ENCODE measurements around the gene CALML5.

Gene CALML5

GRCh38 chr10:5518143-5518542 is 18.8 kb upstream of the CALML5 start:
- Histone ChIP-seq H3K79me2 (ENCODE audit: control insufficient read depth, low read length) (no peaks in the 10 kb centered on the region), H3K4me2 (ENCODE audit: low read length) (no peak overlapping the region), H3K4me3 (ENCODE audit: low read length) (no peak overlapping the region), H3K9me3 (ENCODE audit: control insufficient read depth, insufficient read depth, low read length) (no peaks in the 10 kb centered on the region), H3K27ac (ENCODE audit: low read depth, low read length) (no peak overlapping the region), H3K27me3 (ENCODE audit: control insufficient read depth, low read length) (peaks cover 13% of the 10 kb centered on the region; the same call in 1 of the 2 replicates), H3F3A (ENCODE audit: control insufficient read depth, insufficient read depth) (no peaks in the 10 kb centered on the region), H3K4me1 (ENCODE audit: control insufficient read depth, low read length) (no peaks in the 10 kb centered on the region), H3K9me2 (replicated peaks; ENCODE audit: control insufficient read depth, low read length) (no peaks in the 10 kb centered on the region), H3K36me3 (ENCODE audit: control insufficient read depth, low read length) (no peaks in the 10 kb centered on the region), H4K20me1 (ENCODE audit: control insufficient read depth, insufficient read depth, low read depth, low read length) (no peaks in the 10 kb centered on the region)
- TF ChIP-seq EZH2phosphoT487 (IDR thresholded peaks at IDR 0.05; ENCODE audit: borderline replicate concordance, low read length) = no peak
- TF ChIP-seq CTCF (IDR thresholded peaks at IDR 0.05; ENCODE audit: low read depth, low read length, poor library complexity, severe bottlenecking) = no peak

- TF ChIP-seq EZH2phosphoT487 (IDR thresholded peaks at IDR 0.05; ENCODE audit: borderline replicate concordance, low read length) = no peak
- H3K4me2 ChIP-seq (ENCODE audit: low read length) = no peak overlapping the region
- no peak overlapping the region for H3K27ac ChIP-seq (ENCODE audit: low read depth, low read length)
- H3K79me2 ChIP-seq (ENCODE audit: control insufficient read depth, low read length) = no peaks in the 10 kb centered on the region
- no peak overlapping the region for H3K4me3 ChIP-seq (ENCODE audit: low read length)
- no peaks in the 10 kb centered on the region for H3K4me1 ChIP-seq (ENCODE audit: control insufficient read depth, low read length)
- peaks cover 13% of the 10 kb centered on the region; the same call in 1 of the 2 replicates for H3K27me3 ChIP-seq (ENCODE audit: control insufficient read depth, low read length)
- H3K9me2 ChIP-seq (replicated peaks; ENCODE audit: control insufficient read depth, low read length) = no peaks in the 10 kb centered on the region
- H4K20me1 ChIP-seq (ENCODE audit: control insufficient read depth, insufficient read depth, low read depth, low read length) = no peaks in the 10 kb centered on the region
- no peaks in the 10 kb centered on the region for H3K9me3 ChIP-seq (ENCODE audit: control insufficient read depth, insufficient read depth, low read length)
- H3K36me3 ChIP-seq (ENCODE audit: control insufficient read depth, low read length) = no peaks in the 10 kb centered on the region
- no peaks in the 10 kb centered on the region for H3F3A ChIP-seq (ENCODE audit: control insufficient read depth, insufficient read depth)
Observed at GRCh38 chr10:5517546-5517945, 18.2 kb upstream of the CALML5 start.

GRCh38 chr10:5515948-5516761 is 16.8 kb upstream of the CALML5 start:
- H3K4me1 ChIP-seq (ENCODE audit: control insufficient read depth, low read length) = no peaks in the 10 kb centered on the region
- no peaks in the 10 kb centered on the region for H3K9me3 ChIP-seq (ENCODE audit: control insufficient read depth, insufficient read depth, low read length)
- H3K27me3 ChIP-seq (ENCODE audit: control insufficient read depth, low read length) = peaks cover 13% of the 10 kb centered on the region; the same call in 1 of the 2 replicates
- H3K79me2 ChIP-seq (ENCODE audit: control insufficient read depth, low read length) = no peaks in the 10 kb centered on the region
- H3K4me3 ChIP-seq (ENCODE audit: low read length) = no peak overlapping the region
- TF ChIP-seq EZH2phosphoT487 (IDR thresholded peaks at IDR 0.05; ENCODE audit: borderline replicate concordance, low read length) (no peak), CTCF (IDR thresholded peaks at IDR 0.05; ENCODE audit: low read depth, low read length, poor library complexity, severe bottlenecking) (no peak)
- H3K27ac ChIP-seq (ENCODE audit: low read depth, low read length) = no peak overlapping the region
- H4K20me1 ChIP-seq (ENCODE audit: control insufficient read depth, insufficient read depth, low read depth, low read length) = no peaks in the 10 kb centered on the region
- H3K36me3 ChIP-seq (ENCODE audit: control insufficient read depth, low read length) = no peaks in the 10 kb centered on the region
- no peaks in the 10 kb centered on the region for H3K9me2 ChIP-seq (replicated peaks; ENCODE audit: control insufficient read depth, low read length)
- H3K4me2 ChIP-seq (ENCODE audit: low read length) = no peak overlapping the region
- H3F3A ChIP-seq (ENCODE audit: control insufficient read depth, insufficient read depth) = no peaks in the 10 kb centered on the region

- no peak overlapping the region for H3K27ac ChIP-seq (ENCODE audit: low read depth, low read length)
- H3K4me3 ChIP-seq (ENCODE audit: low read length) = no peak overlapping the region
- H3K79me2 ChIP-seq (ENCODE audit: control insufficient read depth, low read length) = no peaks in the 10 kb centered on the region
- no peak for TF ChIP-seq CTCF (IDR thresholded peaks at IDR 0.05; ENCODE audit: low read depth, low read length, poor library complexity, severe bottlenecking)
- TF ChIP-seq EZH2phosphoT487 (IDR thresholded peaks at IDR 0.05; ENCODE audit: borderline replicate concordance, low read length) = no peak
- H3F3A ChIP-seq (ENCODE audit: control insufficient read depth, insufficient read depth) = no peaks in the 10 kb centered on the region
- H3K4me1 ChIP-seq (ENCODE audit: control insufficient read depth, low read length) = no peaks in the 10 kb centered on the region
- H4K20me1 ChIP-seq (ENCODE audit: control insufficient read depth, insufficient read depth, low read depth, low read length) = no peaks in the 10 kb centered on the region
- no peaks in the 10 kb centered on the region for H3K36me3 ChIP-seq (ENCODE audit: control insufficient read depth, low read length)
- no peaks in the 10 kb centered on the region for H3K9me3 ChIP-seq (ENCODE audit: control insufficient read depth, insufficient read depth, low read length)
- no peaks in the 10 kb centered on the region for H3K9me2 ChIP-seq (replicated peaks; ENCODE audit: control insufficient read depth, low read length)
- no peak overlapping the region for H3K4me2 ChIP-seq (ENCODE audit: low read length)
- H3K27me3 ChIP-seq (ENCODE audit: control insufficient read depth, low read length) = peaks cover 11% of the 10 kb centered on the region; the same call in 1 of the 2 replicates
Observed at GRCh38 chr10:5514226-5514850, 15.0 kb upstream of the CALML5 start.
